Thyroid gland (tissue), 4 donors: ENCODE results near the gene LAMC1.
"Not testable (repeated sequence)": the region's sequence is repeated elsewhere in the genome, so short reads cannot be mapped to it uniquely, and the experiment has no call there.

ENCODE experiments used
- POLR2A ChIP-seq, 2 donors: fragments of 450-650 bp; IDR thresholded peaks; one replicate each; pipeline ENCODE4 v1.6.1; 2017; ENCODE audit warnings: antibody characterized with exemption in 2 of 2, mild to moderate bottlenecking in 2 of 2, moderate library complexity in 1 of 2
- TF ChIP-seq, protein P1 (sequence below), 6 experiments: fragments of 200-600 bp in 3 of 6; fragments of 450-650 bp in 3 of 6; sonication (generic) in 3 of 6; IDR thresholded peaks; one replicate each; pipeline ENCODE4 v1.5.1; 2016 to 2019; ENCODE audit warnings: antibody characterized with exemption in 6 of 6, mild to moderate bottlenecking in 2 of 6, inconsistent platforms in 1 of 6, moderate library complexity in 1 of 6

- TF ChIP-seq, protein P1, sequence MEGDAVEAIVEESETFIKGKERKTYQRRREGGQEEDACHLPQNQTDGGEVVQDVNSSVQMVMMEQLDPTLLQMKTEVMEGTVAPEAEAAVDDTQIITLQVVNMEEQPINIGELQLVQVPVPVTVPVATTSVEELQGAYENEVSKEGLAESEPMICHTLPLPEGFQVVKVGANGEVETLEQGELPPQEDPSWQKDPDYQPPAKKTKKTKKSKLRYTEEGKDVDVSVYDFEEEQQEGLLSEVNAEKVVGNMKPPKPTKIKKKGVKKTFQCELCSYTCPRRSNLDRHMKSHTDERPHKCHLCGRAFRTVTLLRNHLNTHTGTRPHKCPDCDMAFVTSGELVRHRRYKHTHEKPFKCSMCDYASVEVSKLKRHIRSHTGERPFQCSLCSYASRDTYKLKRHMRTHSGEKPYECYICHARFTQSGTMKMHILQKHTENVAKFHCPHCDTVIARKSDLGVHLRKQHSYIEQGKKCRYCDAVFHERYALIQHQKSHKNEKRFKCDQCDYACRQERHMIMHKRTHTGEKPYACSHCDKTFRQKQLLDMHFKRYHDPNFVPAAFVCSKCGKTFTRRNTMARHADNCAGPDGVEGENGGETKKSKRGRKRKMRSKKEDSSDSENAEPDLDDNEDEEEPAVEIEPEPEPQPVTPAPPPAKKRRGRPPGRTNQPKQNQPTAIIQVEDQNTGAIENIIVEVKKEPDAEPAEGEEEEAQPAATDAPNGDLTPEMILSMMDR (IDR thresholded peaks at IDR 0.05) = not testable (repeated sequence)
- not testable (repeated sequence) for TF ChIP-seq POLR2A (IDR thresholded peaks at IDR 0.05)
These were observed 43.2 kb downstream of the LAMC1 start for GRCh38 chr1:183066432-183066831.
